DOHH2 (cell line): ENCODE results near the gene SMIM12.

Source experiments
- EZH2phosphoT487 ChIP-seq: fragments of 200-600 bp; sonication (generic); IDR thresholded peaks from 2 replicates; pipeline ENCODE4 v1.6.1; 2017; ENCODE audit warnings: borderline replicate concordance, mild to moderate bottlenecking, antibody characterized with exemption, low read length, moderate library complexity, mixed read lengths
- TF ChIP-seq, protein P1 (sequence below): fragments of 200-600 bp; sonication (generic); IDR thresholded peaks from one replicate; pipeline ENCODE4 v1.5.1; 2014; ENCODE audit warnings: antibody characterized with exemption, mild to moderate bottlenecking, low read depth, low read length; ENCODE audit not compliant: poor library complexity, severe bottlenecking

- TF ChIP-seq, protein P1, sequence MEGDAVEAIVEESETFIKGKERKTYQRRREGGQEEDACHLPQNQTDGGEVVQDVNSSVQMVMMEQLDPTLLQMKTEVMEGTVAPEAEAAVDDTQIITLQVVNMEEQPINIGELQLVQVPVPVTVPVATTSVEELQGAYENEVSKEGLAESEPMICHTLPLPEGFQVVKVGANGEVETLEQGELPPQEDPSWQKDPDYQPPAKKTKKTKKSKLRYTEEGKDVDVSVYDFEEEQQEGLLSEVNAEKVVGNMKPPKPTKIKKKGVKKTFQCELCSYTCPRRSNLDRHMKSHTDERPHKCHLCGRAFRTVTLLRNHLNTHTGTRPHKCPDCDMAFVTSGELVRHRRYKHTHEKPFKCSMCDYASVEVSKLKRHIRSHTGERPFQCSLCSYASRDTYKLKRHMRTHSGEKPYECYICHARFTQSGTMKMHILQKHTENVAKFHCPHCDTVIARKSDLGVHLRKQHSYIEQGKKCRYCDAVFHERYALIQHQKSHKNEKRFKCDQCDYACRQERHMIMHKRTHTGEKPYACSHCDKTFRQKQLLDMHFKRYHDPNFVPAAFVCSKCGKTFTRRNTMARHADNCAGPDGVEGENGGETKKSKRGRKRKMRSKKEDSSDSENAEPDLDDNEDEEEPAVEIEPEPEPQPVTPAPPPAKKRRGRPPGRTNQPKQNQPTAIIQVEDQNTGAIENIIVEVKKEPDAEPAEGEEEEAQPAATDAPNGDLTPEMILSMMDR: no peak
- no peak for TF ChIP-seq EZH2phosphoT487
Observed at GRCh38 chr1:34824817-34825454, 34.6 kb downstream of the SMIM12 start.
